Sigmoid colon (tissue), 7 donors: ENCODE results near the gene ZFAND2B. TPM values are rescaled to one million over a fixed set of nuclear protein-coding genes. Genes with fewer than 3 reads are reported as not detected.
A peak's percentile ranks its signal among the peaks of the same experiment; 100 is the strongest.

Experiments
- DNase-seq: peaks from one replicate; pipeline ENCODE4 v3.0.0-alpha.2; 2019
- H3K27ac ChIP-seq, 4 donors: fragments of 200-600 bp; sonication (generic); one replicate each; pipeline ENCODE4 v1.5.1; 2016 to 2019; ENCODE audit warnings: mild to moderate bottlenecking in 1 of 4
- H3K27me3 ChIP-seq, 3 donors: fragments of 200-600 bp; sonication (generic); one replicate each; pipeline ENCODE4 v1.5.1; 2019; ENCODE audit warnings: mild to moderate bottlenecking in 1 of 3
- H3K36me3 ChIP-seq, 4 donors: fragments of 200-600 bp; sonication (generic); one replicate each; pipeline ENCODE4 v1.5.1; 2016 to 2019
- H3K4me1 ChIP-seq, 4 donors: fragments of 200-600 bp; sonication (generic); one replicate each; pipeline ENCODE4 v1.5.1; 2017 to 2019
- H3K4me3 ChIP-seq, 4 donors: fragments of 200-600 bp; sonication (generic); one replicate each; pipeline ENCODE4 v1.5.1; 2017 to 2019; ENCODE audit warnings: mild to moderate bottlenecking in 2 of 4, moderate library complexity in 1 of 4
- H3K9me3 ChIP-seq, 4 donors: fragments of 200-600 bp in 3 of 4; sonication (generic) in 3 of 4; one replicate each; pipeline versions ENCODE4 v1.5.1 to v1.6.1; 2013 to 2019
- CTCF ChIP-seq, 4 experiments: fragments of 450-650 bp in 3 of 4; fragments of 200-600 bp in 1 of 4; IDR thresholded peaks; one replicate each; pipeline ENCODE4 v1.5.1; 2016 to 2019; ENCODE audit warnings: antibody characterized with exemption in 4 of 4, mild to moderate bottlenecking in 3 of 4, moderate library complexity in 2 of 4
- EP300 ChIP-seq, 4 donors: sonication (generic); formaldehyde crosslinking; IDR thresholded peaks; one replicate each; pipeline ENCODE4 v1.6.1; 2017; ENCODE audit warnings: antibody characterized with exemption in 4 of 4
- POLR2A ChIP-seq, 2 donors: fragments of 450-650 bp; IDR thresholded peaks; one replicate each; pipeline ENCODE4 v1.6.1; 2016; ENCODE audit warnings: antibody characterized with exemption in 2 of 2, mild to moderate bottlenecking in 2 of 2, moderate library complexity in 2 of 2
- POLR2AphosphoS5 ChIP-seq, 4 donors: sonication (generic); formaldehyde crosslinking; IDR thresholded peaks; one replicate each; pipeline ENCODE4 v1.6.1; 2017; ENCODE audit warnings: antibody characterized with exemption in 4 of 4
- WGBS, 2 donors: extraction: QIAGEN DNeasy Blood & Tissue Kit; methylation state at CpG; one replicate each; pipeline ENCODE4 v1.1.7; 2013; 5-methylcytosine and 5-hydroxymethylcytosine counted together
- intact Hi-C: fragments of 100-400 bp; cut with DNase I; formaldehyde crosslinking; loops from one replicate; pipeline ENCODE4 v1.15.1; 2023
- polyA plus RNA-seq, 3 donors: library from polyadenylated mRNA; stranded (reverse); fragments of 200-250 nt; gene quantifications; one replicate each; pipeline ENCODE4 v1.2.3, GENCODE V29; 2013
- total RNA-seq, 4 donors: library from RNA; depleted of rRNA; stranded (reverse); fragments of >200 nt; gene quantifications; one replicate each; pipeline ENCODE4 v1.1.0, GENCODE V29; 2016
- donor health status: healthy with polysubstance abuse.
- donor health status: Bipolar disorder and iron deficiency.
- donor health status: healthy.

The ZFAND2B gene
- total and polyA plus RNA-seq, 7 donors = 26.9 to 103 (median 52.4) TPM

GRCh38 chr2:219249203-219249980, 42.8 kb downstream of the ZFAND2B start:
- peak; percentile 91 for DNase-seq
- H3K4me3 ChIP-seq = no peak overlapping the region
- WGBS, 2 donors = 4 to 9% methylated on average over 7 of the region's 7 CpGs

GRCh38 chr2:219250049-219250781, 43.6 kb downstream of the ZFAND2B start:
- no peak overlapping the region for H3K4me3 ChIP-seq
- DNase-seq = no peak
- TF ChIP-seq POLR2A (IDR thresholded peaks at IDR 0.05) (no peak), POLR2AphosphoS5 (IDR thresholded peaks at IDR 0.05) (no peak), EP300 (IDR thresholded peaks at IDR 0.05) (no peak), CTCF (IDR thresholded peaks at IDR 0.05) (no peak)
- peaks cover 0 to 73% (median 69%) of the 10 kb centered on the region in 4 donors for H3K4me1 ChIP-seq
- intact Hi-C loops = loop anchor here (5.0 kb wide), 1 partner anchor 33 kb away; the partner anchor contains the start of gene ABCB6
- H3K27me3 ChIP-seq = no peaks in the 10 kb centered on the region
- no peaks in the 10 kb centered on the region for H3K9me3 ChIP-seq
- WGBS, 2 donors = 48 to 75% methylated on average over 22 of the region's 22 CpGs
- H3K27ac ChIP-seq = peak overlapping the region; percentile 79 to 87 (median 82)
- peaks cover 0 to 40% (median 8%) of the 10 kb centered on the region in 4 donors for H3K36me3 ChIP-seq

More at GRCh38 chr2:219249203-219249980, 42.8 kb downstream of the ZFAND2B start:
- intact Hi-C loops = no loop called here
- Histone ChIP-seq H3K27ac (peak overlapping the region; percentile 79 to 87 (median 82)), H3K4me1 (peaks cover 0 to 74% (median 72%) of the 10 kb centered on the region in 4 donors), H3K36me3 (peaks cover 0 to 40% (median 8%) of the 10 kb centered on the region in 4 donors), H3K27me3 (no peaks in the 10 kb centered on the region), H3K9me3 (no peaks in the 10 kb centered on the region)
- TF ChIP-seq POLR2AphosphoS5 (IDR thresholded peaks at IDR 0.05) = peak; percentile 51 to 76 (median 68)
- no peak for TF ChIP-seq EP300 (IDR thresholded peaks at IDR 0.05)

- peak overlapping the region; percentile 79 to 87 (median 84) for H3K27ac ChIP-seq
- WGBS, 2 donors = 80 to 85% methylated on average over 6 of the region's 6 CpGs
- no peaks in the 10 kb centered on the region for H3K9me3 ChIP-seq
- H3K36me3 ChIP-seq = peaks cover 0 to 39% (median 8%) of the 10 kb centered on the region in 4 donors
- no peak for DNase-seq
- TF ChIP-seq POLR2A (IDR thresholded peaks at IDR 0.05) (no peak), CTCF (IDR thresholded peaks at IDR 0.05) (no peak), EP300 (IDR thresholded peaks at IDR 0.05) (no peak), POLR2AphosphoS5 (IDR thresholded peaks at IDR 0.05) (no peak)
- H3K4me1 ChIP-seq = peaks cover 0 to 62% (median 59%) of the 10 kb centered on the region in 4 donors
- no peak overlapping the region for H3K4me3 ChIP-seq
- no peaks in the 10 kb centered on the region for H3K27me3 ChIP-seq
- intact Hi-C loops = loop anchor here (2.0 to 5.0 kb wide), 3 partner anchors 27 to 75 kb away; partner anchors contain the start of genes ABCB6, CNPPD1 and DNAJB2
These were observed 45.1 kb downstream of the ZFAND2B start for GRCh38 chr2:219251656-219252055.

- peaks cover 0 to 60% (median 55%) of the 10 kb centered on the region in 4 donors for H3K4me1 ChIP-seq
- no peaks in the 10 kb centered on the region for H3K9me3 ChIP-seq
- no peak for DNase-seq
- peak overlapping the region in 2 of 4 donors; percentile 60 to 74 for H3K4me3 ChIP-seq
- H3K36me3 ChIP-seq = peaks cover 0 to 34% (median 8%) of the 10 kb centered on the region in 4 donors
- peak overlapping the region; percentile 79 to 87 (median 84) for H3K27ac ChIP-seq
- intact Hi-C loops = loop anchor here (2.0 to 5.0 kb wide), 3 partner anchors 27 to 75 kb away; partner anchors contain the start of genes ABCB6, CNPPD1 and DNAJB2
- WGBS, 2 donors = 49 to 67% methylated on average over 5 of the region's 5 CpGs
- H3K27me3 ChIP-seq = no peaks in the 10 kb centered on the region
- TF ChIP-seq POLR2A (IDR thresholded peaks at IDR 0.05) (no peak), EP300 (IDR thresholded peaks at IDR 0.05) (no peak), POLR2AphosphoS5 (IDR thresholded peaks at IDR 0.05) (no peak), CTCF (IDR thresholded peaks at IDR 0.05) (no peak)
These were observed 45.5 kb downstream of the ZFAND2B start for GRCh38 chr2:219252084-219252483.
